ENCODE measurements around the gene R3HDM4. TPM values are rescaled to one million over a fixed set of nuclear protein-coding genes. Genes with fewer than 3 reads are reported as not detected.
A peak's percentile ranks its signal among the peaks of the same experiment; 100 is the strongest.
"Not testable (repeated sequence)": the region's sequence is repeated elsewhere in the genome, so short reads cannot be mapped to it uniquely, and the experiment has no call there.

R3HDM4 gene
- total and polyA plus RNA-seq, 3 experiments from 2014 or later = 60.7 to 197 (median 65.2) TPM

DNA sequence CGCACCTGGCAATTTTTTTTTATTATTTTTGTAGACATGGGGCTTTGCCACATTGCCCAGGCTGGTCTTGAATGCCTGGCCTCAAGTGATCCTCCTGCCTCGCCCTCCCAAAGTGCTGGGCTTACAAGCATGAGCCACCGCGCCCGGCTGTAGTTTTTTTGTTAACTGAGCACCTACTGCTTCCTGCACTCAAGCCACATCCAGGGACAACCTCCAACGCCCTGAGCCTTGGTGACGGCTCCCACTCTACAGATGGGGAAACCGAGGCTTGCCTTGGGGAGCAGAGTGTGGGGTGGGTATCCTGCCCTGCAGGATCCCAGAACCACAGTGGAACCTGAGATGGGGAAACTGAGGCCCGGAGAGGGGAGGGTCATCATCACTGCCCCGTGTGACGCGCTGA lies 57.9 kb downstream of the R3HDM4 start:
- peaks cover 9 to 14% of the 10 kb centered on the region in 2 donors for H3K27me3 Mint-ChIP-seq
- Histone ChIP-seq H3K4me1 (ENCODE audit: insufficient read depth, low read length) (peaks cover 4% of the 10 kb centered on the region), H3K9me3 (ENCODE audit: low read length) (no peaks in the 10 kb centered on the region), H3K27me3 (ENCODE audit: insufficient read depth, low read length, poor library complexity, severe bottlenecking) (peaks cover 21% of the 10 kb centered on the region), H3K27ac (ENCODE audit: low read depth, low read length) (no peak overlapping the region), H3K36me3 (ENCODE audit: insufficient read depth, low read length) (no peaks in the 10 kb centered on the region), H3K4me3 (ENCODE audit: low read length) (no peak overlapping the region)
- POLR2A ChIA-PET = no interaction called here
- H3K4me1 Mint-ChIP-seq = no peaks in the 10 kb centered on the region
- H3K27ac Mint-ChIP-seq = no peak overlapping the region
- no peak overlapping the region for H3K4me3 Mint-ChIP-seq
- DNase-seq = no peak
- H3K36me3 Mint-ChIP-seq = no peaks in the 10 kb centered on the region
- H3K9me3 Mint-ChIP-seq = no peaks in the 10 kb centered on the region
- CTCF ChIA-PET = interaction anchor here (0.7 to 3.8 kb wide), 6 partner anchors 52 to 85 kb away, joined by 3 to 22 read pairs (median 8); no protein-coding TSS in a partner anchor

DNA sequence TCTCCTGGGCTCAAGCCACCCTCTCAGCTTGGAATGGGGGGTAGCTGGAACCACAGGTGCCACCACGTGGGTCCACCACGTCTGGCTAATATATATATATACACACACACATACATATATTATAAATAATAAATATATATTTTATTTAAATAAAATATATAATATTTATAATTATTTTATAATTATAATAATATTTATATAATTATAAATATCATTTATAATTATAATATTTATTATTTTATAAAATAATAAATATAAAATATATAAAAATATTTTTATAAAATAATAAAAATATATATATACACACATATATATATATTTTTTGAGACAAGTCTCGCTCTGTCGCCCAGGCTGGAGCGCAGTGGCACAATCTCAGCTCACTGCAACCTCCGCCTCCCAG lies 58.5 kb downstream of the R3HDM4 start:
- H3K9me3 Mint-ChIP-seq = no peaks in the 10 kb centered on the region
- Histone ChIP-seq H3K4me3 (ENCODE audit: low read length) (no peak overlapping the region), H3K4me1 (ENCODE audit: insufficient read depth, low read length) (no peaks in the 10 kb centered on the region), H3K9me3 (ENCODE audit: low read length) (no peaks in the 10 kb centered on the region), H3K27me3 (ENCODE audit: insufficient read depth, low read length, poor library complexity, severe bottlenecking) (peaks cover 19% of the 10 kb centered on the region), H3K36me3 (ENCODE audit: insufficient read depth, low read length) (no peaks in the 10 kb centered on the region), H3K27ac (ENCODE audit: low read depth, low read length) (no peak overlapping the region)
- no peaks in the 10 kb centered on the region for H3K36me3 Mint-ChIP-seq
- no peaks in the 10 kb centered on the region for H3K4me1 Mint-ChIP-seq
- H3K27ac Mint-ChIP-seq = no peak overlapping the region
- H3K27me3 Mint-ChIP-seq = peaks cover 14% of the 10 kb centered on the region in 2 donors
- no peak overlapping the region for H3K4me3 Mint-ChIP-seq
- ChIA-PET CTCF (interaction anchor here (2.7 kb wide), 1 partner anchor 85 kb away, joined by 11 read pairs; no protein-coding TSS in a partner anchor), POLR2A (no interaction called here)
- no peak for DNase-seq

DNA sequence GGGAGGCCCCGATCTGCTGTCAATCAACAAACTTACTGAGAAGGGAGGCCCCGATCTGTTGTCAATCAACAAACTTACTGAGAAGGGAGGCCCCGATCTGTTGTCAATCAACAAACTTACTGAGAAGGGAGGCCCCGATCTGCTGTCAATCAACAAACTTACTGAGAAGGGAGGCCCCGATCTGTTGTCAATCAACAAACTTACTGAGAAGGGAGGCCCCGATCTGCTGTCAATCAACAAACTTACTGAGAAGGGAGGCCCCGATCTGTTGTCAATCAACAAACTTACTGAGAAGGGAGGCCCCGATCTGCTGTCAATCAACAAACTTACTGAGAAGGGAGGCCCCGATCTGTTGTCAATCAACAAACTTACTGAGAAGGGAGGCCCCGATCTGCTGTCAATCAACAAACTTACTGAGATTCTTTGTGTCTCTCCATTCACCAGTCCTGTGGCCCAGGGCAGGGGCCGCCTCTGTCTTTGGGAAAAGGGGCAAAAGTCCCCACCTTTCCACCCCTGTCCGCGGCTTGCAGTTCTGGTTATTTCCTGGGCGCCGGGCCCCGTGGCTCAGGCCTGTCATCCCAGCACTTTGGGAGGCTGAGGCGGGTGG lies 59.3 kb downstream of the R3HDM4 start:
- DNase-seq; H3K4me3 Mint-ChIP-seq; H3K4me3 ChIP-seq (ENCODE audit: low read length); H3K27ac ChIP-seq (ENCODE audit: low read depth, low read length); POLR2A ChIA-PET; H3K4me1 ChIP-seq (ENCODE audit: insufficient read depth, low read length); H3K36me3 Mint-ChIP-seq; H3K9me3 ChIP-seq (ENCODE audit: low read length); H3K9me3 Mint-ChIP-seq; CTCF ChIA-PET; H3K36me3 ChIP-seq (ENCODE audit: insufficient read depth, low read length); H3K27ac Mint-ChIP-seq; H3K4me1 Mint-ChIP-seq: not testable (repeated sequence)
- peaks cover 12% of the 10 kb centered on the region for H3K27me3 ChIP-seq (ENCODE audit: insufficient read depth, low read length, poor library complexity, severe bottlenecking)
- H3K27me3 Mint-ChIP-seq = peaks cover 17 to 20% of the 10 kb centered on the region in 2 donors

DNA sequence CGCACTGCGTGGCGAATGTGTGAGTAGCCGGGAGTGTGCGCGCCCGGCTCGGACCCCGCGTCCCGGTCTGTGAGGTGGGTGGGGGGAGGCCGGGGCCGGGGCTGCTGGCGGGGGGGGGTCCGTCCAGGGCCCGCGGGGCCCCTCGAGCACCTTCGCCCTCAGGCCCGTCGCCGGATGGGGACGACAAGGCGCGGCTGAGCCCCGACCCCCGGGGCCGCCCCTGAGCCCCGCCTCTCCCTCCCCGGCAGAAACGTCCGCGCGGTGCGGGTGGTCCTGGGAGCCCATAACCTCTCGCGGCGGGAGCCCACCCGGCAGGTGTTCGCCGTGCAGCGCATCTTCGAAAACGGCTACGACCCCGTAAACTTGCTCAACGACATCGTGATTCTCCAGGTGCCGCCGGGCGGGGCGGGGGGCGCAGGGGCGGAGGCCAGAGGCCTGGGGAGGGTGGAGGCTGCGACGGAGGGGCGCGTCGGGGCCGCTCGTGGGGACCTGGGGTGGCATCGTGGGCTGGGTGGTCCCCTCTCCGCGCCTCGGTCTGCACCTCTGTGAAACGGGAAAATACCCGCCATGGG lies 59.9 kb downstream of the R3HDM4 start:
- no peaks in the 10 kb centered on the region for H3K9me3 ChIP-seq (ENCODE audit: low read length)
- POLR2A ChIA-PET = no interaction called here
- H3K27ac ChIP-seq (ENCODE audit: low read depth, low read length) = no peak overlapping the region
- no peaks in the 10 kb centered on the region for H3K36me3 ChIP-seq (ENCODE audit: insufficient read depth, low read length)
- peaks cover 16 to 22% of the 10 kb centered on the region in 2 donors for H3K27me3 Mint-ChIP-seq
- no peaks in the 10 kb centered on the region for H3K36me3 Mint-ChIP-seq
- no peaks in the 10 kb centered on the region for H3K9me3 Mint-ChIP-seq
- H3K4me3 ChIP-seq (ENCODE audit: low read length) = no peak overlapping the region
- peaks cover 19% of the 10 kb centered on the region for H3K27me3 ChIP-seq (ENCODE audit: insufficient read depth, low read length, poor library complexity, severe bottlenecking)
- CTCF ChIA-PET = no interaction called here
- H3K4me1 ChIP-seq (ENCODE audit: insufficient read depth, low read length) = no peaks in the 10 kb centered on the region
- no peak overlapping the region for H3K27ac Mint-ChIP-seq
- no peak overlapping the region for H3K4me3 Mint-ChIP-seq
- H3K4me1 Mint-ChIP-seq = no peaks in the 10 kb centered on the region
- no peak for DNase-seq

DNA sequence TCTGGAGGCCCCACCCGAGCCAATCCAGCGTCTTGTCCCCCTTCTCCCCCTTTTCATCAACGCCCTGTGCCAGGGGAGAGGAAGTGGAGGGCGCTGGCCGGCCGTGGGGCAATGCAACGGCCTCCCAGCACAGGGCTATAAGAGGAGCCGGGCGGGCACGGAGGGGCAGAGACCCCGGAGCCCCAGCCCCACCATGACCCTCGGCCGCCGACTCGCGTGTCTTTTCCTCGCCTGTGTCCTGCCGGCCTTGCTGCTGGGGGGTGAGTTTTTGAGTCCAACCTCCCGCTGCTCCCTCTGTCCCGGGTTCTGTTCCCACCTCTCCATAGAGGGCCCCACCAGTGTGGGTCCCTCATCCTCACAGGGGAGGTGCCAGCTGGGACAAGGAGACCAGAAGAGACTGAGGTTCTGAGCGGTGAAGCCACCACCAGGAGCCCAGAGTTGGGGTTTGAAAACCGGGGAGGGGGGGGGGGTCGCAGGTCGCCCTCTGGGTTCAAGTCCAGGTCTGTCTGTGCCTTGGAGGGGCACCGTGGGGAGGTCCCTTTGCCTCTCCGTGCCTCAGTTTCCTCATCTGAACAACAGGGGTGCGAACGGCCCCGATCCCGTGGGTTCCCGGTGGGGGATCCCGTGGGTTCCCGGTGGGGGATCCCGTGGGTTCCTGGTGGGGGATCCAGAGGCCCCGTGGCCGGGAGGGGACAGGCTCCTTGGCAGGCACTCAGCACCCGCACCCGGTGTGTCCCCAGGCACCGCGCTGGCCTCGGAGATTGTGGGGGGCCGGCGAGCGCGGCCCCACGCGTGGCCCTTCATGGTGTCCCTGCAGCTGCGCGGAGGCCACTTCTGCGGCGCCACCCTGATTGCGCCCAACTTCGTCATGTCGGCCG lies 60.6 kb downstream of the R3HDM4 start, which contains the start of gene ELANE:
Gene ELANE, plus strand, starts transcription at position 168 of the 878 bp plus-strand sequence. Its CDS starts 26 bp downstream, at position 194.
- DNase-seq = no peak
- H3K27me3 Mint-ChIP-seq = peaks cover 19 to 23% of the 10 kb centered on the region in 2 donors
- ChIA-PET CTCF (interaction anchor here (1.6 kb wide), 1 partner anchor 67 kb away, joined by 4 read pairs; no protein-coding TSS in a partner anchor), POLR2A (no interaction called here)
- H3K36me3 ChIP-seq (ENCODE audit: insufficient read depth, low read length) = no peaks in the 10 kb centered on the region
- H3K4me1 Mint-ChIP-seq = no peaks in the 10 kb centered on the region
- H3K4me3 Mint-ChIP-seq = no peak within 1 kb of the TSS
- H3K36me3 Mint-ChIP-seq = no peaks in the 10 kb centered on the region
- no peaks in the 10 kb centered on the region for H3K4me1 ChIP-seq (ENCODE audit: insufficient read depth, low read length)
- H3K9me3 ChIP-seq (ENCODE audit: low read length) = no peaks in the 10 kb centered on the region
- peaks cover 19% of the 10 kb centered on the region for H3K27me3 ChIP-seq (ENCODE audit: insufficient read depth, low read length, poor library complexity, severe bottlenecking)
- H3K4me3 ChIP-seq (ENCODE audit: low read length) = no peak within 1 kb of the TSS
- H3K9me3 Mint-ChIP-seq = no peaks in the 10 kb centered on the region
- H3K27ac Mint-ChIP-seq = peak within 1 kb of the TSS in 1 of 8 donors; percentile 41
- no peak within 1 kb of the TSS for H3K27ac ChIP-seq (ENCODE audit: low read depth, low read length)

DNA sequence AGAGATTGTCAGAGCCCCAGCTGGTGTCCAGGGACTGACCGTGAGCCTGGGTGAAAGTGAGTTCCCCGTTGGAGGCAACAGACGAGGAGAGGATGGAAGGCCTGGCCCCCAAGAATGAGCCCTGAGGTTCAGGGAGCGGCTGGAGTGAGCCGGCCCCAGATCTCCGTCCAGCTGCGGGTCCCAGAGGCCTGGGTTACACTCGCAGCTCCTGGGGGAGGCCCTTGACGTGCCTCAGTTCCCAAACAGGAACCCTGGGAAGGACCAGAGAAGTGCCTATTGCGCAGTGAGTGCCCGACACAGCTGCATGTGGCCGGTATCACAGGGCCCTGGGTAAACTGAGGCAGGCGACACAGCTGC lies 62.1 kb downstream of the R3HDM4 start:
- no peaks in the 10 kb centered on the region for H3K36me3 ChIP-seq (ENCODE audit: insufficient read depth, low read length)
- no peak overlapping the region for H3K4me3 Mint-ChIP-seq
- no peaks in the 10 kb centered on the region for H3K9me3 Mint-ChIP-seq
- H3K27me3 Mint-ChIP-seq = peaks cover 28 to 32% of the 10 kb centered on the region in 2 donors
- POLR2A ChIA-PET = no interaction called here
- no peak overlapping the region for H3K27ac Mint-ChIP-seq
- no peaks in the 10 kb centered on the region for H3K9me3 ChIP-seq (ENCODE audit: low read length)
- H3K4me3 ChIP-seq (ENCODE audit: low read length) = no peak overlapping the region
- CTCF ChIA-PET = interaction anchor here (0.7 to 1.6 kb wide), 2 partner anchors 52 to 69 kb away, joined by 3 to 4 read pairs; no protein-coding TSS in a partner anchor
- H3K27me3 ChIP-seq (ENCODE audit: insufficient read depth, low read length, poor library complexity, severe bottlenecking) = peaks cover 19% of the 10 kb centered on the region
- DNase-seq = no peak
- H3K4me1 Mint-ChIP-seq = no peaks in the 10 kb centered on the region
- H3K27ac ChIP-seq (ENCODE audit: low read depth, low read length) = no peak overlapping the region
- H3K36me3 Mint-ChIP-seq = no peaks in the 10 kb centered on the region
- H3K4me1 ChIP-seq (ENCODE audit: insufficient read depth, low read length) = no peaks in the 10 kb centered on the region

DNA sequence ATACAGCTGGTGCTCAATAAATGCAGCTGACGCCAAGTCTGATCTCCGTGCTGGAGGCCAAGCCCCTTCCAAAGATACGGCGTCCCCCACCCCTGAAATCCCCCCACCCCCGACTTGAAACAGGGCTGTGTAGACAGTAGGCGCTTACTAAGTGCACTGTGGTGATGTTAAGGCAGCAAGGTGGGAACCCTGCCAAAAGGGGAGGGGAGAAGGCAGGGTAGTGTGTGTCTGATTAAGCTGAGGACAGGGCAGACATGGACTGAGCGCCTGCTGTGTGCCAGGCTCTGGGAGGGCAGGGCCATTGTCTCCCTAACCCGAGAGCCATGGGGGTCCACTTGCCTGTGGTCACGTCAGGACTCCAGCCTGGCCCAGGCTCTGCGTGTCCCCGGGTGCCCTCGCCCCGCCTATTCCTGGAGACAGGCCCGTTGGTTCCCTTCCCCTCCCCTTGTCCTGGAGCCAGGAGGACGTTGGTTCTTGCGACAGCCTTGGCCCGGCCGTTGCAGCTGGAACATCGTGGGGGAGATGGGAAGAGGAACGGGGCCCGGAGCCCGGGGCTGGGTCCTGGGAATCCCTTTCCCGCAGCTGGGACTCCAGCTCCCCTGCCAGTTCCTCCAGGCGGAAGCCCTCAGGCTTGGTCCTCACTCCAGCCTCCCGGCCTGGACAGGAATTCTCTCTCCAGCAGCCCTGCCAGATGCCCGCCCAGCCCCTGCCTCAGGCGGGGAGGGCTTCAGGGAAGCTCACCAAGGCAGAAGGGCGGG lies 62.6 kb downstream of the R3HDM4 start:
- no peaks in the 10 kb centered on the region for H3K4me1 Mint-ChIP-seq
- H3K27ac ChIP-seq (ENCODE audit: low read depth, low read length) = no peak overlapping the region
- H3K36me3 ChIP-seq (ENCODE audit: insufficient read depth, low read length) = no peaks in the 10 kb centered on the region
- no peaks in the 10 kb centered on the region for H3K9me3 Mint-ChIP-seq
- DNase-seq = no peak
- no peak overlapping the region for H3K4me3 ChIP-seq (ENCODE audit: low read length)
- CTCF ChIA-PET = interaction anchor here (0.7 to 1.6 kb wide), 3 partner anchors 51 to 134 kb away, joined by 3 to 4 read pairs (median 3); partner anchors contain the start of gene WDR18
- peaks cover 28 to 36% of the 10 kb centered on the region in 2 donors for H3K27me3 Mint-ChIP-seq
- peaks cover 19% of the 10 kb centered on the region for H3K27me3 ChIP-seq (ENCODE audit: insufficient read depth, low read length, poor library complexity, severe bottlenecking)
- H3K9me3 ChIP-seq (ENCODE audit: low read length) = no peaks in the 10 kb centered on the region
- POLR2A ChIA-PET = no interaction called here
- H3K4me1 ChIP-seq (ENCODE audit: insufficient read depth, low read length) = no peaks in the 10 kb centered on the region
- H3K27ac Mint-ChIP-seq = no peak overlapping the region
- H3K4me3 Mint-ChIP-seq = no peak overlapping the region
- H3K36me3 Mint-ChIP-seq = no peaks in the 10 kb centered on the region
